ENCODE results near the gene MOAP1. TPM values are rescaled to one million over a fixed set of nuclear protein-coding genes. Genes with fewer than 3 reads are reported as not detected.
"Not testable (repeated sequence)": the region's sequence is repeated elsewhere in the genome, so short reads cannot be mapped to it uniquely, and the experiment has no call there.

MOAP1 gene
- total and polyA plus RNA-seq, 2 of the 8 experiments (the other 6 are each of a cell fraction or from before 2014, with no cell fraction given) = 18.3 to 20.1 TPM

DNA sequence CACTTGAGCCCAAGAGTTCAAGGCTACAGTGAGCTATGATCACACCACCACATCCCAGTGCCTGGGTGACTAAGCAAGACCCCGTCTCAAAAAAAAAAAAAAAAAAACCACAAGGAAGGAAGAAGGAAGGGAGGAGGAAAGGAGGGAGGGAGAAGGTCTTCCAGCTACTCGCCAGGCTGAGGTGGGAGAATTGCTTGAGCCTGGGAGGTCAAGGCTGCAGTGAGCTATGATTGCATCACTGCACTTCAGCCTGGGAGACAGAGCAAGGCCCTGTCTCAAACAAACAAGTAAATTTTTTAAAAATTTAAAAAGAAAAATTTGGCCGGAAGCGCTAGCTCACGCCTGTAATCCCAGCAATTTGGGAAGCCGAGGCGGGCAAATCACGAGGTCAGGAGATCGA is 16.1 kb downstream of the MOAP1 start:
- H3K4me3 ChIP-seq (ENCODE audit: extremely low read depth in 1 of 4, insufficient read depth in 2 of 4, low read depth in 3 of 4, low read length in 4 of 4); H2BK120ac ChIP-seq (replicated peaks; ENCODE audit: low read depth, low read length); H3K4me1 ChIP-seq (replicated peaks in 1 of 4; ENCODE audit: control insufficient read depth in 3 of 4, insufficient read depth in 4 of 4, low read length in 3 of 4); FAIRE-seq; H4K5ac ChIP-seq (ENCODE audit: insufficient read length, low read depth, low read length); H3K27me3 ChIP-seq (replicated peaks in 1 of 4; ENCODE audit: control insufficient read depth in 3 of 4, extremely low read depth in 1 of 4, insufficient read depth in 3 of 4, low read length in 3 of 4); H2AK5ac ChIP-seq (ENCODE audit: low read depth, low read length); H2BK15ac ChIP-seq (ENCODE audit: low read length); H3K9ac ChIP-seq (replicated peaks in 1 of 4; ENCODE audit: extremely low read depth in 1 of 4, low read depth in 3 of 4, low read length in 3 of 4); H3K23me2 ChIP-seq (ENCODE audit: low read depth, low read length); H4K20me1 ChIP-seq (replicated peaks in 1 of 2; ENCODE audit: control insufficient read depth in 1 of 2, insufficient read depth in 2 of 2, low read length in 2 of 2); H3K79me2 ChIP-seq (ENCODE audit: control insufficient read depth in 1 of 2, insufficient read depth in 2 of 2, low read length in 2 of 2); H2AFZ ChIP-seq (ENCODE audit: low read length); H3K9me3 ChIP-seq (ENCODE audit: insufficient read depth in 2 of 2, low read depth in 1 of 2, low read length in 1 of 2); H2BK20ac ChIP-seq (ENCODE audit: low read length); H3K23ac ChIP-seq (ENCODE audit: insufficient read length); H3K4ac ChIP-seq (replicated peaks; ENCODE audit: insufficient read length, low read depth, low read length); H4K8ac ChIP-seq (ENCODE audit: extremely low read depth, insufficient read depth, low read length); H3K14ac ChIP-seq (ENCODE audit: insufficient read length); H3K27ac ChIP-seq (ENCODE audit: low read depth, low read length); POLR2A ChIA-PET (ENCODE audit: partially characterized antibody); H3K79me1 ChIP-seq (ENCODE audit: low read depth, low read length); H2BK12ac ChIP-seq (ENCODE audit: low read depth, low read length); DNase-seq (ENCODE audit: low read depth in 1 of 2, low spot score in 2 of 2); H3K4me2 ChIP-seq (ENCODE audit: insufficient read depth in 1 of 2, low read depth in 2 of 2, low read length in 2 of 2); H3K36me3 ChIP-seq (ENCODE audit: control insufficient read depth in 2 of 4, insufficient read depth in 4 of 4, low read length in 3 of 4); H3K56ac ChIP-seq (replicated peaks; ENCODE audit: insufficient read length, low read depth, low read length); H2BK5ac ChIP-seq (ENCODE audit: low read depth, low read length); H3K18ac ChIP-seq (ENCODE audit: extremely low read depth, low read length); H4K91ac ChIP-seq (replicated peaks; ENCODE audit: insufficient read length, low read length): not testable (repeated sequence)
- WGBS, 2 experiments (ENCODE audit: extremely low coverage in 1 of 2, insufficient coverage in 1 of 2, insufficient read length in 1 of 2, insufficient replicate concordance in 2 of 2, low coverage in 1 of 2, low lambda C conversion rate in 2 of 2, missing lambda C conversion rate in 1 of 2) = 91% methylated on average over 7 of the region's 9 CpGs; no CpG with 5 or more reads in 1 of the 2 experiments
- CTCF ChIA-PET (ENCODE audit: partially characterized antibody) = interaction anchor here (0.6 to 3.0 kb wide), 6 partner anchors 10 to 217 kb away, joined by 3 to 28 read pairs (median 4); no protein-coding TSS in a partner anchor
